Activated naive CD8-positive, alpha-beta T cell treated with anti-CD3 and anti-CD28 coated beads, Interleukin-2, amount 10 ng/mL, durations not matched to agents 7 days and 5 days (primary cell): ENCODE measurements around the gene HLX. TPM values are rescaled to one million over a fixed set of nuclear protein-coding genes. Genes with fewer than 3 reads are reported as not detected.

Source experiments
- ATAC-seq: fragments of 150-1000 bp; cut with Tn5 transposase; one replicate; pipeline ENCODE4 v1.10.0; 2021; ENCODE audit warnings: low read depth, moderate library complexity
- POLR2A ChIA-PET: fragments of 350-600 bp; sonication (Branson Sonifier 250); formaldehyde crosslinking; loops from one replicate; lab custom pipeline; 2021; ENCODE audit warnings: antibody characterized with exemption; lab: Charles Lee
- DNase-seq: peaks from one replicate; pipeline ENCODE4 v3.0.0; 2021
- H3K27ac Mint-ChIP-seq: one replicate; pipeline ENCODE4 v1.8.0; 2022; ENCODE audit warnings: mild to moderate bottlenecking, mixed read lengths
- H3K27me3 Mint-ChIP-seq: one replicate; pipeline ENCODE4 v1.8.0; 2022; ENCODE audit warnings: mild to moderate bottlenecking, moderate library complexity, mixed read lengths
- H3K36me3 Mint-ChIP-seq: one replicate; pipeline ENCODE4 v1.8.0; 2021; ENCODE audit warnings: mild to moderate bottlenecking, mixed read lengths
- H3K4me1 Mint-ChIP-seq: one replicate; pipeline ENCODE4 v1.8.0; 2021; ENCODE audit warnings: mixed read lengths
- H3K4me3 Mint-ChIP-seq: one replicate; pipeline ENCODE4 v1.8.0; 2022; ENCODE audit warnings: mild to moderate bottlenecking, moderate library complexity, mixed read lengths
- H3K9me3 Mint-ChIP-seq: one replicate; pipeline ENCODE4 v1.8.0; 2021; ENCODE audit warnings: mixed read lengths
- total RNA-seq, 2 experiments: library from RNA; stranded (reverse); gene quantifications; one replicate each; pipeline ENCODE4 v1.2.3, GENCODE V29; 2021

HLX gene
- total RNA-seq, 2 experiments from 2014 or later = 0.28 to 0.43 TPM

DNA sequence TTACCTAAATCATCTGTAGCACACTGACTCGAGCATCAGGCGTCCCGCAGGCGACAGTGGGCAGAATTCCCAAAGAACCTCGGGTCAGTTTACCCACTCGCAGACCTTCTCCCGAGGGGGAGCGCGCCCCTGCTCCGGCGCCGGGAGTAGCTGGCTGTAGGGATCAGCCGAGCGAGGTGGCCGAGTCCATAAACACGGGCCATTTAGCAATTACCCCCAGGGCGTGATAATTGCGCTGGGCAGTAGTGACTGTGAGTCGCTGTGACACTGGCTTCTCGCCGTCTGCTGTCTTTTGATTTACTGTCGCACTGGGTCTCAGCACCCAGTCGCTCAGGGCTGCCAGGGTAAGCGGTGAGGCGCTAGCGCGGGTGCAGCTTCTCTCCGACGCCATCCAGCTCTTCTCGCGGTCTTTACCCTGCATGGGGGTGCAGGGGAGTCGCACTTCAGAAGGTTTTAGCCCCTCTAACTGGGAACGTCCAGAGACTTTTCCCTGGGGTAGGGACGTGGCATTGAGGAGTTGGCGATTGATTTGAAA is 16.2 kb downstream of the HLX start:
- Mint-ChIP-seq H3K36me3 (peaks cover 3% of the 10 kb centered on the region), H3K4me3 (no peak overlapping the region), H3K9me3 (peaks cover 16% of the 10 kb centered on the region), H3K4me1 (peaks cover 2% of the 10 kb centered on the region), H3K27ac (no peak overlapping the region), H3K27me3 (peaks cover 41% of the 10 kb centered on the region)
- DNase-seq = no peak
- POLR2A ChIA-PET = no interaction called here
- no peak for ATAC-seq

DNA sequence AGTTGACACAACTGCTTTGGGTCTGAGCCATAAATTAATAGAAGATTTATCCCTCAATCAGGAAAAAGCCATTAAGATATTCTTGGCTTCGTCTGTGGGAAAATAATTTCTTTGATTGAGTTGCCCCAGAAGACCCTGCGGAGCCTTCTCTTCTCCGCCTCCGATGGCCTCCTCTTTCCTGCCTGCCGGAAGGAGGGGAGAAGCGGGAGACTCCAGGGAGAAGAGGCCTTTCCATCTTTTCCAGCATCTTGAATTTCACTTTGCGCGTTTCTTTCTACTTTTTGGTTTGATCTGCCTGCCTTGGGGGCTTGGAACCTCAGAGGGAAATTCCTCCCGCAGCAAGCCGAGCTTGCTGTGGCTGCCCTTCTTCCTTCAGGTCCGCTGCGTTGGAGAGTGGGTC is 16.8 kb downstream of the HLX start:
- peaks cover 35% of the 10 kb centered on the region for H3K27me3 Mint-ChIP-seq
- ATAC-seq (no peak), DNase-seq (no peak)
- no peak overlapping the region for H3K27ac Mint-ChIP-seq
- H3K9me3 Mint-ChIP-seq = peaks cover 16% of the 10 kb centered on the region
- POLR2A ChIA-PET = no interaction called here
- no peak overlapping the region for H3K4me3 Mint-ChIP-seq
- H3K36me3 Mint-ChIP-seq = peaks cover 3% of the 10 kb centered on the region
- peaks cover 2% of the 10 kb centered on the region for H3K4me1 Mint-ChIP-seq

DNA sequence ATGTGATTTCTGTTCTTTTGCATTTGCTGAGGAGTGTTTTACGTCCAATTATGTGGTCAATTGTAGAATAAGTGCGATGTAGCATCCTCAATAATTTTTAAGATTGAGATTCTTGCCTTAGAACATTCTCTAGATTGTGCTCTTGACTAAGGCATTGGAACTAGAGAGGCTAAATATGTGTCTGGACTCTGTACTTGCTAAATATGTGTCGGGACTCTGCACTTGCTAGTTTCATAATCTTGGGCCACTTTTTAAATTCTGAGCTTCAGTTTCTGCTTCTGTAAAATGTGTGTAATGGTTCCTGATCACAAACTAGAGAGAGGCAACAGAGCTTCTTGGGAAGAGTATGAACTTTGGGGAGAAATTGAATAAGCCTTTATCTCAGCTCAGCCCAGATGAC is 21.6 kb downstream of the HLX start:
- no peak overlapping the region for H3K4me3 Mint-ChIP-seq

DNA sequence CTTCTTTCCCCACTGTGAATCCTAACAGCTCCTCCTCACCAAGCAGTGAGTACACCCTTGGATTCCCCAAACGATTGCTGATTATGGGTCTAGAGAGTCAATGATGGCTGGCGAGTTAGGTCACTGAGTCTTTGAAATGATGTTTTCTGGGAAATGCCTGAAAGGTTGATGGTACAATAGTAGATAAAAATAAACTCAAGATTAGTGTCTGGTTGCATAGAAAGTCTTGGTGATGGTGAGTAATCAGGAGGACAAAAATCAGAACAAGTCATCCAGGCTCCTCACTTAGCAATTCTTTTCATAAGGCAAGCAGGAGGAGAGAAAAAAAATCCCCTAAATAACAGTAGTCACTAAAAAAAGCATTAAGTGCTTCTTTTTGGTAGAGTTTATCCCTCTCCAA is 22.6 kb downstream of the HLX start:
- Mint-ChIP-seq H3K27ac (no peak overlapping the region), H3K36me3 (no peaks in the 10 kb centered on the region), H3K4me3 (no peak overlapping the region), H3K27me3 (peaks cover 3% of the 10 kb centered on the region), H3K4me1 (no peaks in the 10 kb centered on the region), H3K9me3 (peaks cover 1% of the 10 kb centered on the region)
- ATAC-seq = no peak
- POLR2A ChIA-PET = no interaction called here
- DNase-seq = no peak

More for the DNA sequence above, 21.6 kb downstream of the HLX start:
- Mint-ChIP-seq H3K27me3 (no peaks in the 10 kb centered on the region), H3K9me3 (peaks cover 1% of the 10 kb centered on the region), H3K27ac (no peak overlapping the region), H3K4me1 (no peaks in the 10 kb centered on the region), H3K36me3 (no peaks in the 10 kb centered on the region)
- DNase-seq (no peak), ATAC-seq (no peak)
- POLR2A ChIA-PET = no interaction called here

DNA sequence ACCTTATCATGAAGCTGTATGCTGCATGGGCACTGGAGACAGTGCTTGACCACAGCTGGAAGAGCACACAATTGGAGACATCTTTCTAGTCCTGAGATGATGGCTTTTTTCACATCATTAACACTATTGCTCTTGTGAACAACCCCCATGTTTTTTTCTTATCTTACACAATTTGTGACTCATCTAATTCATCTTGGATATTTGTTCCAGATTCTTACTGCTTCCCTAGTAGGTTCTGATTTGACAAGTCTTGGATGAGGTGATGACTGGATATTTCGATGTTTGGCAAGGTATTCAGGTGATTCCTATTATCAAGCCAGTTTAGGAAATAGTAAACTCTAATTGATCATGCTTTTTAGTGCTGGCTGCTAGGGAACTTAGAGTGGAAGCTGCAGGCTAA is 23.7 kb downstream of the HLX start:
- POLR2A ChIA-PET = no interaction called here
- H3K9me3 Mint-ChIP-seq = no peaks in the 10 kb centered on the region
- H3K27me3 Mint-ChIP-seq = peaks cover 6% of the 10 kb centered on the region
- ATAC-seq = no peak
- no peak for DNase-seq
- no peaks in the 10 kb centered on the region for H3K36me3 Mint-ChIP-seq
- no peak overlapping the region for H3K27ac Mint-ChIP-seq
- no peak overlapping the region for H3K4me3 Mint-ChIP-seq
- no peaks in the 10 kb centered on the region for H3K4me1 Mint-ChIP-seq

DNA sequence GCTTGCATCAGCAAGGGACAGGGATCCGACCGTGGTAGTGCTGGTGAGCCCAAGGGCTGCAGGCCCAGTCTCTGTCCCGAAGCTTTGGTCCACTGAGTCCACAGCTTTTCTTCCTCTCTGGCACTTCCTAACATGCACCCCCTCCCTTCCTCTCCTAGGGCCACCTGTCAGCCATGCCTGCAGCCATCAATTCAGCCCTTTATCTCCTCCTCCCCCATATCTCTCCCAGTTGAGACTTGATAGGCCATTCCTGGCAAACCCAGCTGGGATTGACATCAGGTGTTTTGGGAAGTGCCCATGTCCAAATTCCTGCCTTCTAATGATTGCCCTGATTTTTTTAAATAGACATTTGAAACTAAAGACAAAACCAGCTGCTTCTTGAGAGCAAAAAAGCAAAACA is 25.6 kb downstream of the HLX start:
- no peak for DNase-seq
- Mint-ChIP-seq H3K9me3 (no peaks in the 10 kb centered on the region), H3K27ac (no peak overlapping the region), H3K4me3 (no peak overlapping the region), H3K4me1 (no peaks in the 10 kb centered on the region), H3K36me3 (no peaks in the 10 kb centered on the region), H3K27me3 (peaks cover 6% of the 10 kb centered on the region)
- POLR2A ChIA-PET = no interaction called here
- no peak for ATAC-seq

DNA sequence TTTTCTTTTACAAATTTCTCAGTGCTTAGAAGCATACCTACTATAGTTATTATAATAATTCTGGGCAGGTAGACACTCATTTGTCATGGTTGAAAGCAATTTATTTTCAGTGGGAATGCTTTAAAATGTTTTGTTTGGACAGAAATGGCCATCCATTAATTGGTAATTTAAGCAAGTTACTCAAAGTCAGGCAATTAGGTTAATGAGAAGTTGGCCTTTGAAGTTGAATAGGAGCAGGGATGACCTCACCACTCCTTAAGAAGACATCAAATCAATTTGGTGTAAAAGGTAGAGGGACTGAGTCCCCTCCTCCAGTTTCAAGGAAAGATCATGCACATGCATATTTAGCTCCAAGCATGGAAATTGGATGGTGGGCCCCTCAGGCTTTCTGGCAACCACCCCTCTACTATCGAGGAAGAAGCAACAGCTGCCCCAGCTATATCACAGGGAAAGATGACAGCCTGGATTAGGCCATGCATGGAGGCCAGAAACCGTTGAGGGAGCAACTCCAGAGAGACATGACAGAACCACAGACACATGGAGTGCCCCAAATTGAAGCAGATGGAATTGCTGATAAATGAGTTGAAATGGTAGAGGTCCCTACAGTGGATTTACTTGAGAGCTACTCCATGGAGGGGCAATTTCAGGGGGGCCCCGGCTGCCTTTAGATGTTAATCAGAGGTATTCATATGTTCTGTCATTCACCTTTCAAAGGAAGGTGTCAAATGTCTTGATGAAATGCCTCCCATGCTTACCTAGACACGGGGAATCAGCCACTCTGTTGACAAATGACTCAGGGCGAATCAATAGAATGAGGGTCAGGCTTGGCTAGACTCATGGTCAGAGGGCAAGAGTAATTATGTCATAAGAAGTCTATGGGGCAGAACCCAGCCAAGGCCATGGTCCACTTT is 26.7 kb downstream of the HLX start:
- Mint-ChIP-seq H3K27me3 (peaks cover 6% of the 10 kb centered on the region), H3K27ac (no peak overlapping the region), H3K4me1 (no peaks in the 10 kb centered on the region), H3K36me3 (no peaks in the 10 kb centered on the region), H3K9me3 (no peaks in the 10 kb centered on the region), H3K4me3 (no peak overlapping the region)
- POLR2A ChIA-PET = no interaction called here
- DNase-seq = no peak
- ATAC-seq = no peak

DNA sequence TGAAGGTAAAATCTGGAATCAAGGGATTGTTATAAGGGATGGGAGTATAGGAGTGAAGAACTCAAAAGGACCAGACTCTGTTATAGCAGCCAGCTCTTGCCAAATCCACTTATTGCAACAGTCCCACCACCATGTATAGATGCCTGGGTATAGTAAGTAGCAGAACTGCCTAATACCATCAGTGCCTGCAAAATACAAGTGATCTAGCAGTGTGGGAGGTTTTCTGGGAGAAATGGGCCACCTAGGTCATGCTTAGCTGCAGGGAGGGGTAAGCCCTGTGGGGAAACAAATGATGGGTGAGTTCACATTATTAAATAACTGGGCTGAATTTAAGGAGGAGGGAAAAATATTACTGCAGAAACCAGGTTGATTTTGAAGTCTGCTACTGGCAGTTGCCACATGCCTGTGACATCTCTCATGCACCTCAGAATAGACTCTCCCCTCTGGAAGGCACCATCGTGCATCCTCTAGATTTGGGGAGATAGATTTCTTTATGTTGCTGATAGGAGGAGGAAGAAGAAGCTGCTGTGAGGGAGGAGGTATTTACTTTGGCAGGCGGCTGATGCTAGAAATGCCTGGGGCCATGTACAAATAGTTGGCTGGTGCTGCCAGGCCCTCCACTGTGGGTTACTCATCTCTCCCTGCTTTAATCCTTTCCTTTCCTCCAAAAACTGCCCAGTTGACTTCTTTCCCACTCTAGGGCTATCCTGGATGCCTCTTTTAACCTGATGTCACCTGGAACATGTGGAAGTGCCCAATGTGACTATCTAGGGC is 27.5 kb downstream of the HLX start:
- Mint-ChIP-seq H3K27me3 (peaks cover 6% of the 10 kb centered on the region), H3K4me1 (no peaks in the 10 kb centered on the region), H3K36me3 (no peaks in the 10 kb centered on the region), H3K4me3 (no peak overlapping the region), H3K9me3 (no peaks in the 10 kb centered on the region), H3K27ac (no peak overlapping the region)
- no peak for ATAC-seq
- DNase-seq = no peak
- POLR2A ChIA-PET = no interaction called here

DNA sequence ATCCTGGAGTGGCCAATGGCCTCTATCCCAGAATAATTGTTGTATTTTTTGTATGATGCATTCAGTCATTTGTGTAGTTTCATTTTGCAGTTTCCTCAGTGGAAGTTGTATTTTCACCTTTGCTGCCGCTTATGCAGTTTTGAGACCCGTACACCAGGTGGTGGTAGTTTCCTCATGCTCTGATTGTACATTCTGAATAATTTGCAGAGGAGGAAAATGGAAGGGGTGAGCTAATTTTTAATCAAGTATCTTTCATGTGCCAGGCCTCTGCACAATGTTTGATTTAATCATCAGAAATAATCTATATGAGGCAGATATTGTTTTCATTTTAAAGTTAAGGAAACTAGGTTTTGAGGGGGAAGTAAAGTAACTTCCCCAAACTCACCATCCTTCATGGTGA is 29.5 kb downstream of the HLX start:
- no peak for DNase-seq
- Mint-ChIP-seq H3K4me3 (no peak overlapping the region), H3K27ac (no peak overlapping the region), H3K4me1 (no peaks in the 10 kb centered on the region), H3K36me3 (no peaks in the 10 kb centered on the region), H3K9me3 (no peaks in the 10 kb centered on the region), H3K27me3 (peaks cover 6% of the 10 kb centered on the region)
- ATAC-seq = no peak
- POLR2A ChIA-PET = no interaction called here

DNA sequence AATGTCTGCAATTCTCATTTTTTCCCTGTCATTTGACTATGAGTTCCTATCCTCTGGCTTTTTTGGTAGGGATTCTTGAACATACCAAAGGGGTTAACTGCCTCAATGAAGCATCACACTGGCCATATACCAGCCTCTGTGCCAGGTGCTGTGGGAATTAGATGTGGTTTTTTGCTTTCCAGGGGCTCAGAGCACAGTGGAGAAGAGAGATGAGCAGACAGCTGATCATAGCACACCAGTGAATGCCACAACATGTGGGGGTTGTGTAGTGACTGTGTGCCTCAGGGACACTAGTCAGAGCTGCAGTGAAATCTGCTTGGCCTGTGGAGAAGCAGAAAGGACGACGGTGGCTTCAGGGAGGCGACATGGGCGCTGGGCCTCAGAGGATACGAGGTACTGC is 30.8 kb downstream of the HLX start:
- DNase-seq = no peak
- H3K9me3 Mint-ChIP-seq = no peaks in the 10 kb centered on the region
- H3K4me1 Mint-ChIP-seq = peaks cover 2% of the 10 kb centered on the region
- H3K27me3 Mint-ChIP-seq = peaks cover 6% of the 10 kb centered on the region
- ATAC-seq = no peak
- POLR2A ChIA-PET = no interaction called here
- H3K4me3 Mint-ChIP-seq = no peak overlapping the region
- H3K36me3 Mint-ChIP-seq = no peaks in the 10 kb centered on the region
- no peak overlapping the region for H3K27ac Mint-ChIP-seq

DNA sequence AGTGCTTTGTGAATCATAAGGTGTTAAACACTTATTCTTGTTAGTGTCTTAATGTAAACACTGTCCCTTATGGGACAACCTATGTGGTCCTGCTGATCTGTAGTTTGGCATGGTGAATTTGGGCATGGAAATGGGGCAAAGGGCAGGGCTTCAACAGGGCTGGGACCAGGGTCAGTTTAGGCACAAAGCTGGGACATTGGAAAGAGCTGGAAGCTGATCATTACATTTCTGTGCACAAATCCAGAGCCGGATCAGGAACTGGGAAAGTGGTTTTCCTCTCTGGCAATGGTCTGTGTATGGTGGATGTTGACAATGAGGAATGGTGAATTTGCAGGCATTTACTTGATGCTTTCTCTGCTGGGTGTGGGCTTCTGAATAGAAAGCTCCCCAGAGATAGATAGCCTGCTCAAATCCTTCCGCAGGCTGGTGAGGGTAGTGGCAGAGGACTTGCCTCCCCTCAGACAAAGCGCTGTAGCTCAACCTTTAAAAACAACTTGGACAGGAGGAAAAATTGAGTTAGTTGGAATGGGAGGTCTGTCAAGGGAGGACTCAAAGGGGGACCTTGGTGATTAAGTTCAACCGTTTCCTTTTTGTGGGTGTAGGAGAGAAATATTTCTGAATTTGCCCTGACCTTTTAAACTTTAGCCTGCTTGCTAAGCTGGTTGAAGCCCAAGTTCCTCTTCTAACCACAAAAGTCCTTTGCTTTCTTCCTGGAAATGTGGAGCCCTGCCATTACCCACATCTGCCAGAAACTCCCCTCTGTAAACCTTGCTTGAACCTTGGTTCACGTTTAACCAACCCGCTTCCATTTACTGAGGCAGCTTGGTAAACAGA is 35.3 kb downstream of the HLX start:
- Mint-ChIP-seq H3K4me1 (peaks cover 2% of the 10 kb centered on the region), H3K27me3 (peaks cover 4% of the 10 kb centered on the region), H3K4me3 (no peak overlapping the region), H3K9me3 (no peaks in the 10 kb centered on the region), H3K36me3 (no peaks in the 10 kb centered on the region), H3K27ac (no peak overlapping the region)
- ATAC-seq (no peak), DNase-seq (no peak)
- POLR2A ChIA-PET = no interaction called here

DNA sequence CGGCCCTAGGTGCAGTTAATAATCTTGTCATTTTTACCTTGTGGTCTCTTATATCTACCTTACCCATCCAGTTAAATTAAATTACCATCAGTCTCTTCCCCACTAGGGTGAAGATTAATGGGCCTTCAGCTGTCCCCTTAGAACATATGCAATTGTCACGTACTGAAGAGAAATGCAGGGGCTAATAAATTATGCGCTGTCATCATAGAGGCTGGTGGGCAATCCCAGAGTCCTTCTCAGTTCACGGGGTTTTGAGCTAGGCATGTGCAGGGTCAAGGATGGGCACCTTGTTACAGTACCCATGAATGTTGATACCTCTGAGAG is 35.8 kb downstream of the HLX start:
- DNase-seq (no peak), ATAC-seq (no peak)
- Mint-ChIP-seq H3K27ac (no peak overlapping the region), H3K4me3 (no peak overlapping the region), H3K9me3 (no peaks in the 10 kb centered on the region), H3K36me3 (no peaks in the 10 kb centered on the region), H3K27me3 (peaks cover 5% of the 10 kb centered on the region), H3K4me1 (peaks cover 2% of the 10 kb centered on the region)
- POLR2A ChIA-PET = no interaction called here

DNA sequence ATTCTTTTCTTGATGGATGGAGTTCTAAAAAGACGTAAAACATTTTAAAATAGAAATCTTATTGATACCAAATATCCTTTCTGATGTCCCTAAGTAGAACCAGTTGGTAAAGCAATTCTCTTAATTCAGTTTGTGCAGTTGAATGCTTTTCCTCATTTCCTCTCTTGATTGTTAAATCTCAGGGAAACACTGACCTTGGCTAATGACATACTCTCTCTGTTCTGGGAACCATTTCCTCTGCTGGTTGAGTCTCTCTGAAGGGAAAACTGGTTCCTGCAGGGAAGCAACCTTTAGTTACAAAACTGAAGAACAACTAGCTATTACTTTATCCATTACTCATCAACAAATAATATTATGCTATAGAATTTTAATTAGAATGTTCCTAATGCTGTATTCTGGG is 36.7 kb downstream of the HLX start:
- Mint-ChIP-seq H3K27ac (no peak overlapping the region), H3K27me3 (peaks cover 5% of the 10 kb centered on the region), H3K36me3 (no peaks in the 10 kb centered on the region), H3K4me1 (peaks cover 2% of the 10 kb centered on the region), H3K4me3 (no peak overlapping the region), H3K9me3 (no peaks in the 10 kb centered on the region)
- ATAC-seq (no peak), DNase-seq (no peak)
- POLR2A ChIA-PET = no interaction called here
